Measurements from ENCODE around the gene CFTR.

GRCh38 chr7:117637937-117638336 is 158.1 kb downstream of the CFTR start:
- TF ChIP-seq CTCF (IDR thresholded peaks at IDR 0.05 in 4 of 5, conservative IDR thresholded peaks at IDR 0.05 in 1 of 5): no peak
- TF ChIP-seq POLR2A (IDR thresholded peaks at IDR 0.05): no peak

All from gastrocnemius medialis (tissue), 4 donors.